EH (cell line): ENCODE measurements around the gene PEPD.

Source experiments
- DNase-seq: peaks from one replicate; pipeline ENCODE4 v3.0.0-alpha.2; 2015; ENCODE audit warnings: low read depth

Gene PEPD

DNA sequence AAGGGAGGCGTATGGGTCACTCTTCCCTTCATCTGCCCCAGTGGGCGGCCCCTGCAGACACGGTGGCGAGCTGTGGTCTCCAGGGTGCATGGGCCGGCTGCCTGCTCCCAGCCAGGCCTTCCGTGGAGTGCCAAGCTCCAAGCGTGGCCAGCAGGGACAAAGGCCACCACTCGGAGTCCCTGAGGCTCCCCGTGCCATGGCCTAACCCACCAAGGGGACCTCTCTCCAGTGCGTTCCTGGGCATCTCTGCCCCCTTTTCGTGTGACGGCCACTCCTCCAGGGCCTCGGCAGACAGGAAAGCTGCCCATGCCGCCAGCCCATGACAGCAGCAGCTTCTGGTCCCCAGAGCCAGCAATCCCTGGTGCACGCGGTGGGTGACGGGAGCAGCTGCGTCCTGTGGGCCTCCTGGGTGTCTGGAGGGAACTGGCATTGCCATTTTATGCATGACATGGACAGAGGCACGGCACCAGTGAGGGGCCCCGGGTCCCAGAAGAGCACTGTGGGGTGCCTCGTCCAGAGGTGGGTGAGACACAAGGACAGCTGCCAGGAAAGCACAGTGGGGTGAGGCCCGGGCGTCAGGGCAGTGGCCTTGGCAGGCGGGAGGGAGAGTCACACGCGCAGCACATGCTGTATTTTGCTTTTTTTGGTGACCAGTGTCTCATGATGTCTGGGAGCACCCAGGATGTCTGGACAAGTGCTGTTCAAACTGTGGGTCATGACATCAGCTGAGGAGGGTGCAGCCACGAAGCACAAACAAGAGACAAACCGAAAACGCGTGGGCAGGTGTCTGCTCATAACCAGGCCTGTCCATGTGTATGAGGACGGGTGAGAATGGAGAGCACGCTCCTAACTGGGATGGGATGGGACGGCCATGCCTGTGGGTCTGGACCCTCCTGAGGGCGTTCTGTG is 115.8 kb downstream of the PEPD start:
- DNase-seq = no peak

DNA sequence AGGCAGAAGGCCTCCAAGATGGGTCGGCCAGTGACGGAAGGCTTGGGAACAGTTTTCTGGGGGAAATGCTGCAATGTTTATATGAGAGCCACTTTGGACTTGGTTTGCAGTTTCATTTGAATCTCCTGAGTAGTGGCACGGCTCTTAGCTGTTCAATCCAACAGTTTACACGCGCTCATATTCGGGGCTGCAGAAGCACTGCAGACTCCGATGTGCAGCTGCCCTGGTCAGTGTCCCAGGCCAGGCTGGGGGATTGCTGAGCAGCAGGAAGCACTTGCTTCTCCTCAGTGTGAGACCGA is 116.4 kb downstream of the PEPD start:
- DNase-seq = no peak

DNA sequence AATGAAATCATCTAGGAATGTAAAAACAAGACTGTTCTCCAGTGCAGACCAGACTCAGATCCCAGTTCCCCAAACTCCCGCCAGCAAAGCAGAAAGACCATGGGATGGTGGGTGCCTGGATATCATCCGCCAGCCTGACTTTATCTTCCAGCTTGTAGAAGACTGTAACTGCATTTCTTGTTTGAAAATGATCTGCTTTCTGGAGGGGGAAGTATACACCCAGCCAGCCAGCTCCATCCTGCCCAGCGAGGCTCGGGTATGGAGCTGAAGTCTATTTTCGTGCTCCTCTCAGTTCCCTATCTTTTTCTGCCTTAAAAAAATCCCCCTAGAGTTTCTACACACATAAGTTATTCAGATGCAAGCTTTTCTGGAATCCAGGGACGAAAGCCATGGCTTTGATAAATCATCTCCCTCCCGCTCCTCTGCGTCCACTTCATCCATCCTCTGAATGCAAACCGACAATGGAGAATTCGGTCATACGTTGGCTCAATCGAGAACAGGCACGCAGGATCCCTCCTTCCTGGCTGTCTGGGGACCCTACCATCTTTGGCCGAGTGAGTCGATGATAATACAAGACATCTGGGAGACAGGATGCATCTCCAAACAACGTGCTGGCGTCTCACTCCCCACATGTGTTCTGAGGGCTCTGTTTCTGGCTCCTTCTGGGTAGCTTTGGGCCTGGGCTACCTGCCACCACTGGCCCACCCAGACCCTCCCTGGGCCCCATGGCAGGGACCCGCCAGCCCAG is 116.9 kb downstream of the PEPD start:
- DNase-seq = no peak

DNA sequence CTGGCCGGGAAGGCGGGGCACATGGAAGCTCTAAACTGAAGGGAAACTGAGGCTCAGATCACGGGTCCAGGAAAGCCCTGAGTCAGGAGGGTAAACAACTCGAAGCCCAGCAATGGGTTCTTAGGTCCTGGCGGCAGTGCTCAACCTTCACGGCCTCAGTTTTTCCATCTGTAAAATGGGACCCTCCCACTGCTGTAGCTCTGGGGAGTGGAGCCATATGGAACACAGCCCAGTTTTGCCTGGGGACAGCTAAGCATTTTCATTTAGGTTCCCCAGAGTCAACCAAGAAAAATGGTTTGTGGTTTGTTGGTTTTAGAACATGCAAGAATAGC is 117.7 kb downstream of the PEPD start:
- DNase-seq = no peak

DNA sequence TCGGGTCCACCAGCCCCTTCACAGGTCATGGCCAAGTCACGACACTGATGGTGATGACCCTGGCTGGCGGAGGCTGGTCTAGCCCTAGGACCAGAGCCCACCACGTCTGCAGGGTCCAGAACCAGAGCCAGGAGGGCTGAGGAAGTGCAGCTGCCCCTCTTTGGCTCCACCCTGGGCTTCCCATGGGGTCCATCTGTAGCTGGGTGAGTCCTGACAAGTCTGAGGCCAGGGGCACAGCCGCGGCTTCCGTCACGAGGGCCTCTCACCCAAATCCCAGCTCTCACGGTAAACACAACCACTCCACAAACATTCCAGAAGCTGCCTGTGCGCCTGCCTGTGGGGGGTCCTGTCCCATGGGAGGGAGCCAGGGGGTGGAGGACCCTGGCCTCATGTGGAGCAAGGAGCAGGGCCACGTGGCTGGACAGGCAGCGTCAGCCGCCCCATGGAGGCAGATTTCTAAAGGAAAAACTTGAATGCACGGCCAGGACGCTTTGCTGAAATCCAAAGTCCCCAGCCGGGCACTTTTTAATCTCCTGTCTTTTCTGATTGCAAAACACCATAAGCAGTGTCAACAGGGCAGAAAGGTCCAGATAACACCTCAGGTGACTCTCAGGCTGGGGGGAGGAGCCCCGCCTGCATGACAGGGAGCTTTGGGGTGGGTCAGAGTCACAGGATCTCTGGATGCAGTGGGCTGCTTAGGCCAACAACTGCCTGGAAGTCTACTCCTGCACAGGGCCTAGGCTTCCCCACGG is 118.2 kb downstream of the PEPD start:
- no peak for DNase-seq

DNA sequence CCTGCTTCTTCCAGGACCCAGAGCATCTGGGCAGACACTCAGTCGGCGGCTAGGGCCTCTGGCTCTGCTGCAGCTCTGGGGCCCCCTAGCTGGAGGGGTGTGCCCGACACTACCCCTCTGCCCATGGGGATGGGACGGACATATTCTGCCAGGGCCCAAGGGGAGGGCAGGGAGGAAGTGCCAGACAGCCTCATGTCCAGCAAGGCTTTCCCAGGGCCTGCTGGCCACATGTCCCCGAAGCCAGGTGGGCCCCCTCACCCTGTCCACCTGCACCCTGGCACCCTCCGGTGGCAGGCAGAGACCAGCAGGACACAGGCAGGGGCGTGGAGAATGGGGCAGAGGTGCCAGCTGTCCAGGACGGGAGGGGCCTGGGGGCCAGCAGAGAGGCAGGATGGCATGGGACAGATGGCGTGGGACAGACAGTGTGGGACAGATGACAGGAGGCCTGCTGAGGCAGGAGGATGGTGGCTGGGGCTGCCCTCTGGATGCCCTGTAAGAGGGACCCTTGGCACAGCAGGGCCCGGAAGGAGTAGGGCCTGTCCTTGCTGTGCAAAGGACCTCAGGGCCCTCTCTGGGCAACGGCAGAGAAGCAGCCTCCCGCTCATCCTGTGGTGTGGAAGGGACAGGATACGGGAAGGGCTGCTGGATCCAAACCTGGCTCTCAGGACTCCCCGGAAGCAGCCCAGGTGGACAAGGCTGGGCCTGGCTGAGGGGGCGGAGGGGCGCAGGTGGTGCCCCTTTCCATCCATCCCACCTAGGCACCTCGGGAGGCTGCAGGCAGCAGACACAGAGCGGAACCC is 119.0 kb downstream of the PEPD start:
- DNase-seq = no peak

DNA sequence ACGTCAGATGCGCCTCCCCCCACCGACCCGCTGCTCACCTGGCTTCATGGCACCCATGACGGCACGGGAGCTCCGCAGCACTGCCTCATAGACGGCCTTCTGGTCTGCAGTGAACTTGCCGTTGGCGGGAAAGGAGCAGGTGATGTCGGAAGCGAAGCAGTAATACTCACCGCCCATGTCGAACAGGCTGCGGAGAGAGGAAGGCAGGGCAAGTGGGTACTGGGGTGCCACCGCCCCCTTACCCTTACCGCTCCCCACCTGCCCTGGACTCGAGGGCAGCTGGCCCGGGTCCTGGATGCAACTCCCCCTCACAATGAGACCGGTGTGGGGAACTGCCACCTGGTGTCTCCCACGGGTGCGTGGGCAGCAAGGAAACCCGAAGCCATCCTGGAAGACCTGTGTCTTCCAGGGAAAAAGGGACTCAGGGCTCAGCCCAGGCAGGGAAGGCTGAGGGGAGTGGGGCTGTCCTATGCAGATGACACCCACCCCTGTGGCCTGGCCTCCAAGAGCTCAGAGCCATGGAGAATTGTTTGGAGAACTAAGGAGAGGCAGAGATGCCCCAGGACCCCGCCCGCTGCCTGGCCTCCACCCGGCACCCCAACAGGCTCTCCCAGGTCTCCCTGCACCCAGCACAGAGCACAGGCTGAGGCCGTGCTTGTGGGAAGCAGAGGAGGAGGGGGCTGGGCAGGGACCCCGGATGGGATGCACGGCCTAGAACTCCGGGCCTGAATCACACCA is 119.7 kb downstream of the PEPD start:
- no peak for DNase-seq

DNA sequence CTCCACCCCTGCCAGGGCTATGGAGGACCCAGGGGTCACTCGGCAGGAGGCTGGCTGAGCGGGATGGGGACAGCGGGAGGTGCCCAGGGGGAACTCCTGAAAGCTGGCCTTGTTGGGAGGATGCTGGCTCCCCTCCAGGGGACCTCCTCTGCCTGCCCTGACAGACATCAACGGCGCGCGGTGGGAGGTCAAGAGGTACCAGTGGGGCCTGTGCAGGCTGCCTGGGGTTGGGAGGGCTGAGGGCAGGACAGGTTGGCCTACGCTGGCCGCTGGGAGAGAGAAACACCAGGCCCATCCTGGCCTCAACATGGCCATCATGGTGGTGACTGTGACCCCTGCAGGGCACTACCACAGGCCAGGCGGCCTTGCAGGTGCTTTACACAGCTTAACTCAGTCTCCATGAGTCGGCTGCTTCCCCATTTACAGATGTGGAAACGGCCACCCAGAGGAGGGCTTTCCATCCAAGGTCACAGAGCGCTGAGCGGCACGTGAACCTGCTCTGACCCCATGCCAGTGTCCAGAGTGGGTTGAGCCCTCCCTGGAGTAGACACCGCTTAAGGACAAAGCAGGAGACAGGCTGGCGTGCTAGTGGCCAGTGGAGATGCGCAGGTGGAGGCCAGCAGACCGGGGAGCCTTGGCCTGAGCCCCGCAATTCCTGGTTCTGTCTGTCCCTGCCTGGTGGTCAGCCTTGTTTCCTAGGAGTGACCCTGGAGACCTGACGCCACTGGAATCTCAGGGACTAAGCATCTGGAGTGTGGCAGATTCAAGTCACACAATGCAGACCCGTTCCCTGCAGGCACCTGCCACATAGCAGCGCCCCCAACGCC is 120.5 kb downstream of the PEPD start:
- DNase-seq = no peak

DNA sequence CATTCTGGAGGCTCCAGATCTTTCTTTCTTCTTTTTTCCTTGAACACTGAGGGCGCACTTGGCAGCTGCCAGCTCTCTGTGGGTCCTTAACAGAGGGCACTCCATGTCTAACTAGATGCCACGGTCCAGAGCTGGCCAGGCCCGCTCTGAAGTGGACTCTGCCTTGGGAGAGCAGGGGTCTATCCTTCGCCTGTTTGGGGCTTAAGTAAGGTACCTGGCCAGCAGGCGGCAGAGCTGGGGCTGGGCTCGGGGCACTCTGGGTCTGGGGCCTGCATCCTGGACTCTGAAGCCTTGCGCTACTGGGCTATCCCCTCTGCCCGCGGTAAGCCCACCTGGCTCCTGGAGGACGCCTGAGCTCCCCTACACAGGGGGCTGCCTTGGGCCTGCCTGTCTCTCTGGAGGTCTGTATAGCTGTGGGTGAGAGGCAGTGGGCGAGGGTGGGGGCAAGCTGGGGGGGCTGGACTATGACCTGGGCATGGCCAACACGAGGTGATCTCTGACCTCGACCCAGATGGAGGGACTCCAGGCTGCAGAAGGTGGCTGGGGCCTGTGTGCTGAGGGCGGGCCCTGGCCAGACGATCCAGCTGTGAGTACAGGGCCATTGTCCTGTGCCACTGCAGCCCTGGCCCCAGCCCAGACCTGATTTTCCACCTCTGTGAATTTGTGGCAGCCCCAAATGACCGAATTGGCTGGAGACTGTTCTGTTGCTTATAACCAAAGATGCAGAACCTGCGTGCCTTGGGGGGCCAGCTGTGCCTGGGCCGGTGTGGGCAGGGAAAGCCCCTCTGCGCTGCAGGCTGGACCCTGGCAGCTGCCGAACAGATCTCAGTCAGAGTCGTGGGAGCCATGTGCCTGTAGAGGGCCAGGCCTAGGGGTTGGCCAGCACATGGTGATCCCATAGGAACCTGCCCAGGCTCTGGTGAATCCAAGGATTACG is 121.6 kb downstream of the PEPD start:
- no peak for DNase-seq

DNA sequence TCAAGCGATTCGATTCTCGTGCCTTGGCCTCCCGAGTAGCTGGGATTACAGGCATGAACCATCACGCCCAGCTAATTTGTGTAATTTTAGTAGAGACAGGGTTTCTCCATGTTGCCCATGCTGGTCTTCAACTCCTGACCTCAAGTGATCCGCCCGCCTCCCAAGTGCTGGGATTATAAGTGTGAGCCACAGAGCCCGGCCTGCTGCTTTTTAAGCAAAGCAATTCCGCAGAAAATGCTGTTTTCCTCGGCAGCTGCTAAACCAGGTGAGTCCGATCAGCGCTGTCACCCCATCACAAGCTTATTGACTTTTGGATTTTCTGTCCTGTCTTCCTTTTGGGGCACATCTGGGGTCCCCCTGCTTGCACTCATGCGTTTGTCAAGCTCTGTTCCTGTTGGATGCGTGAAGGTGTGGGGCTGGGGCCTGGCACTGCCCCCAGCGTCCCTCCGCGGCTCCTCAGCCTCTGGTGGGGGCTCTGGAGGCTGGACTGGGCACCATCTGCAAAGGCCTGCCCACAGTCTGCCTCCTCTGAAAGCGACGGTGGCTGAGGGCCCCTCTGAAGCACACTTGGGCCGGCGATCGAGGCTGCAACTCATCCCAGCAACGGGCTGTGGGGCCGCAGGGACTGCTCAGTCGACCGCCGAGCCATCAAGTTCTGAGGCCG is 122.4 kb downstream of the PEPD start:
- no peak for DNase-seq

DNA sequence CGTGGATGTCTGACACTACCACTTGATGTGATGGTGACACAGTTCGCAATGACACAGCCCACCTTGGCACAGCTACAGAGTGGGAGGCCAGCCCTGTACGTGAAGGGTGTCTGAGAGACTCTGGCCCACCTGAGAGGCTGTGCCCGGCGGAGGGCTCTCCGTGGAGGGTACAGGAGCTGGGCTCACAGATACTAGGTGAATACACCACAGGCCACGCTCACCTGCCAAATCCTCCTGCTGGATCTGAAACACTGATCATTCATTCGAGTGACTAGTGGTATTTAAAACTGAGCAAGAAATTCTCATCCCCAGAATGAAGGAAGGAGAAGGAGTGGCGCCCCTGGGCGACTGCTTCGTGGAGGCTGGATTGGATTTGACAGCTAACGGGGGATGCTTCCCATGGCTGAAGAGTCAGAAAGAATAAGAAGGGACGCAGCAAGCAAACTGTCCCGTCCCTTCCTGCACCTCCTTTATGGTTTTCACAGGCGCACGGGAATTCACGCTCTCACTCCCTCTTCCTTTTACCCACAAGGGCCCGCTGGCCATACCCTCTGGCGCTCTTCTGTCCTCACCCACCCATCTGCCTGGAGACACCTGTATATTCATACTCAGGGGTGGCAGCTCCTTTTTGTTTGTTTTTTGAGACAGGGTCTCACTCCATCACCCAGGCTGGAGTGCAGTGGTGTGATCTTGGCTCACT is 123.1 kb downstream of the PEPD start:
- no peak for DNase-seq

DNA sequence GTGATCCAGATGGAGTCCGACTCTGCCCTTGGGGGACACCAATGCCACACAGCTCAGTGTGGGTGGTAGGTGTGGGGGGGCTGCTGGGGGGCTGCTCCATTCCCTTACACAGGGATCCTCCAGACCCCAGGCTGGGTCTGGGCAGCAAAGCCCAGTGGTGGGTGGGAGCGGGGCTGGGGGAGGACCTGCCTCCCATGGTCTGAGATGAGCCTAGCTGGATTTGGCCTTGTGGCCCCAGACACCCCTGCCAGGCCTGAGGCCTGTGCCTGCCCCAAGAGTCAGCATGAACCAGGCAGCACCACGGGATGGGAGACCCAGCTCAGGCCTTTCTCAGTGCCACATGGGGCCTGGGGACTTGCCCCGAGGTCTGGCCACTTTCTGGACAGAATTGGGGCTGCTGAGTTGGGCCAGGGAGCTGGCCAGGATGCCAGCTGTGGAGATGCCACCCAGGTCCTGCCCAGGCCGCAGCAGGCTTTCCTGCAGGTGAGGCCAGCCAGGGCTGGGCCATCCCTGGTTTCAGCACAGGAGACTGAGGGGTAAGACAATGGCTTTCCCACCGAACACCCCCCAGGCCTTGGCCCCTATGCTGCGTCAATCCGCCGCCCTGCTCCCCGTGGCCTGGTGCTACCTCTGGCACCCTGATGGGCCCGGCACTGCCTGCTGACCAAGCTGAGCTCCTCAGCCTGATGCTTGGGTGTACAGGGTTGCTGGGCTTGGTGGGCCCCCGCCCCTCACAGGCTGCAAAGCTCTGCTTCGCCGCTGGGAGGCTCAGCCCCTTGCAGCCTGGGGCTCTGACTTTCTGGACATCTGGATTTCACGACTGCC is 123.8 kb downstream of the PEPD start:
- no peak for DNase-seq

DNA sequence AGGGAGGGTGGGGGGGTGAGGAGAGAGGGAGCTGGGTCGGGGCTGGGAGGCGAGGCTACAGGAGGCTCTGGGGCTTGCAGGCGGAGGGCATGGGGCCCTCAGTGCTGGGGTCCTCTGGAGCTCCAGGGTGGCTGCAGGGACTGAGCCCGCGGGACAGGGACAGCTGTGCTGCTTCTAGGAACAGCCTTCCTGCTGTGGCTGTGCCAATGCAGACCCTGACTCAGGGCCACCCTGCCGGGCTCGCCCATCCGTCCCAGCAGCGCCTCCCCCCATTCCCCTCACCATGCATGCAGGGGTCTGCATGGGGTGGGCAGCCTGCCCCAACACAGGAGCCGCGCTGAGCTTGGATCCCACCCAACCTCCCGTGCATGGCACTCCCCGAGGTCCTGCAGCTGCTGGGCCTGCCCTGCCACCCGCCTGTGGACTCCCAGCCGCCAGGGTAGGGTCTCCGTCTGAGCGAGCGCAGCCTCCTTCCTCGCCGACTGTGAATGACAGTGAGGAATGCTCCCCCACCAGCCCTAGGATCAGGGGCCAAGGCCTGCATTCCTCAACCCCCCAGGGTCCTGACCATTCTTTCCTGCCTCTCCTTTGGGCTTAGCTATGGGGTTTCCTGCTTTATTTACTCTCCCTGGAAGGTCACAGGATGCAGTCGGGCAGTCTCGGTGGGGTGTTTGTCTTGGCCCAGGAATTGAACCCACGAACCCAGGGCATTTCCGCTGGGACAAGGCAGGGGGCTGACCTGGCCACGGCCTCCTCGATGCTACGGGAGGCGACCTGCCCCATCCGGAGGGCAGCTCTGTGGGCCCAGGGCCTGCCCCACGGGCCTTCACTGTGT is 124.7 kb downstream of the PEPD start:
- peak; percentile 36 for DNase-seq

DNA sequence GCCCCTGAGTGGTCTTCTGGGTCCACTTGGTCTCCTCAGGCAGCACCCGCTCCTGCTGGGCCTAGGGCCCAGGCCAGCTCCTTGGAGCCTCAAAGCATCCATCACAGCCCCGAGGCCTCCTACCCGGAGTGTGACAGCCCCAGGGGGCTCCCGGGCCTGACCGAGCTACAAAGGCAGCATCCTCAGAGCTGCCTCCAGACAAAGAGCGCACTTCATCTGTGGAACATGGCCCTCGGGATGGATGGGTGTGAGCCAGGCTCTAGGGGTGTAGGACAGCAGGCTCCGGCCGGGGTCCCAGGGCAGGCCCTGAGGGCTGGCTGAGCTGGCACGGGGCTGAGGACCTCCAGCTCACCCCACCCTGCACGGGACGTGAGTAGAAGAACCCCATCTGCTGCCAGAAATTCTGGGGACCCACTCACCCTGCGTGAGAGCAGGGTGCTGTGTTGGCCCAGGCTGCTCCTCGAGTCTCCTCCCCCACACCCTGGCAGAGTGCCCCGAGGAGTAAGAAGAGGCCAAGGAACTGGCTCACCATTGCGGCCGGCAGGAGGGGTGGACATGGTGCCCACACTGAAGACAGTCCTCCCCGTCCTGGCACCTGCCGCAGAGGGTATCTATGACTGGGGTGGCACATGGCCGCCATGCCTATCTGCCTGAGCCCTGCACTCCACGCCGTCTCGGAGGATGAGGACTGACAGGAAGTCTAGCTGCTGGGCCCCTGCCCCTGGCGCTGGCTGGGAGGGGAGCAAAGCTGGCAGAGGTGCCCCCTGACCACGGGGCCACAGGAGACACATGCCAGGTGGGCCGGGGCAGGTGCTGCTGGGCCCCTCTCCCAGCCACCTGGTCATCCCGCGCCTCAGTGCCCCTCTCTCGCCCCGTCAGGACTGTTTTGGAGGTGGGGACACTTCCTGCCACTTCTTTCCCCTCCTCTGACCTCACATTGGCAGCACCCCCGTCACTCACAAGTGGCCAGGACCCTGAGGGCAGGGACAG is 125.7 kb downstream of the PEPD start:
- peak; percentile 34 for DNase-seq
